ENCODE results near the gene ELMO1. TPM values are rescaled to one million over a fixed set of nuclear protein-coding genes. Genes with fewer than 3 reads are reported as not detected.

The ELMO1 gene
- total and polyA plus RNA-seq, 8 donors = 18.2 to 55.3 (median 45.6) TPM

DNA sequence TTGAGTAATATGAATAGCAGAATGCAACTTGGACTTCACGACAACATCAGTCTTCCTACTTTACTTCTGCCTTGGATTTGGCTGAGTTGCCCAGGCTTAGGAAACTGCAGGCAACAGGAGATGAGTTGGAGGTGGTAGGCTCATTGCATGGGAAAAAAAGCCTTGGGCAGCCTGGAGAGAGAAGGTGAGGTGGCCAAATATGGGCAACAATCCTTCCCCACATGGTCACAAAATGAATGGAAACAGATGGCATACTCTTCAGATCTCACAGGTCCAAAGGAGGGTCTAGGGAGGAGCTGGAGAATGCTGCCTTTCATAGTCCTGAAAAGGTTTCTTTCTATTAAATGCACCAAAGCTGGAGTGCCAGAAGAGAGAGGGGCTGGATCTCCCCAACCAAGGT, 595.7 kb downstream of the ELMO1 start:
- intact Hi-C loops (cut with DNase I) = no loop called here
- Histone ChIP-seq H3K4me1 (no peaks in the 10 kb centered on the region), H3K27ac (no peak overlapping the region), H3K9me3 (peaks cover 0 to 14% of the 10 kb centered on the region in 2 donors), H3K36me3 (peaks cover 0 to 30% of the 10 kb centered on the region in 2 donors), H3K27me3 (no peaks in the 10 kb centered on the region), H3K4me3 (no peak overlapping the region)
- TF ChIP-seq, protein P1, sequence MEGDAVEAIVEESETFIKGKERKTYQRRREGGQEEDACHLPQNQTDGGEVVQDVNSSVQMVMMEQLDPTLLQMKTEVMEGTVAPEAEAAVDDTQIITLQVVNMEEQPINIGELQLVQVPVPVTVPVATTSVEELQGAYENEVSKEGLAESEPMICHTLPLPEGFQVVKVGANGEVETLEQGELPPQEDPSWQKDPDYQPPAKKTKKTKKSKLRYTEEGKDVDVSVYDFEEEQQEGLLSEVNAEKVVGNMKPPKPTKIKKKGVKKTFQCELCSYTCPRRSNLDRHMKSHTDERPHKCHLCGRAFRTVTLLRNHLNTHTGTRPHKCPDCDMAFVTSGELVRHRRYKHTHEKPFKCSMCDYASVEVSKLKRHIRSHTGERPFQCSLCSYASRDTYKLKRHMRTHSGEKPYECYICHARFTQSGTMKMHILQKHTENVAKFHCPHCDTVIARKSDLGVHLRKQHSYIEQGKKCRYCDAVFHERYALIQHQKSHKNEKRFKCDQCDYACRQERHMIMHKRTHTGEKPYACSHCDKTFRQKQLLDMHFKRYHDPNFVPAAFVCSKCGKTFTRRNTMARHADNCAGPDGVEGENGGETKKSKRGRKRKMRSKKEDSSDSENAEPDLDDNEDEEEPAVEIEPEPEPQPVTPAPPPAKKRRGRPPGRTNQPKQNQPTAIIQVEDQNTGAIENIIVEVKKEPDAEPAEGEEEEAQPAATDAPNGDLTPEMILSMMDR (IDR thresholded peaks at IDR 0.05) = no peak
- DNase-seq (no peak), ATAC-seq (no peak)

DNA sequence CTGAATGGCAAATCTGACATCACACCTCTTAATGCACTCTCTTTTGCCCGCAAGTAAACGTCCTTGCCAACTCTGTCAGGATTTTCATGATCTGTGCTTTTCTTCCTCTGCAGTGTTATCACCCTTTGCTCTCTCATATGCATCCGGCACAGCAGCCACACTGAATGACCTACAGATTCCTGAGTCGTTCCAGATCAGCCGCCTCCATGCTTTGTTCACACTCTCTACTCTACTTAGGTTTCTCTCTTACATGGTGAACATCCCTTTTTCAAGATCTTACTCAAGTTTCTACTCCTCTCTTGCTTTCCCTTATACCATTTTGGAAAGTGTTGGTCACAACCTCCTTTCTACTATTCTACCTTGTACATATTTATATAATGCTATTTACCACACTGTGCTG, 596.6 kb downstream of the ELMO1 start:
- Histone ChIP-seq H3K9me3 (peaks cover 0 to 22% of the 10 kb centered on the region in 2 donors), H3K4me3 (no peak overlapping the region), H3K27me3 (no peaks in the 10 kb centered on the region), H3K27ac (no peak overlapping the region), H3K4me1 (no peaks in the 10 kb centered on the region), H3K36me3 (peaks cover 0 to 30% of the 10 kb centered on the region in 2 donors)
- TF ChIP-seq, protein P1 (IDR thresholded peaks at IDR 0.05) = no peak
- no peak for ATAC-seq
- intact Hi-C loops (cut with DNase I) = no loop called here
- no peak for DNase-seq

DNA sequence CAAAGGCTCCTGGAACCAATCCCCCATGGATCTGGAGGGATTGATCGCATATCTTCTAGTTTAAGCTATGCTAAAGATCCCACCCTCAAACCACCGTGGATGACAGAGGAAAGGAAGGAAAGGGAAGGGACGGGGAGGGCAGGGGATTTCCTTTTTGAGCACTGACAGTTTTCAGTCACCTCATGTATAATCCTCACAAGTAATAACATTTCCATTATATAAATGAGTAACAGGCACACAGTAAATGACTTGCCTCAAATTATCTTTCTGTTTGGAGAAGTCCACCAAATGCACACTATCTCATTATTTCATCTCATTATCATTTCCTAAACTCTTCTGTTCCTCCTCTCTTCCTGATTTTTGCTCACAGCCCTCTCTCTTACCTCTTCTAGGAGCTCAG, 597.3 kb downstream of the ELMO1 start:
- Histone ChIP-seq H3K27ac (no peak overlapping the region), H3K4me3 (no peak overlapping the region), H3K36me3 (peaks cover 0 to 28% of the 10 kb centered on the region in 2 donors), H3K9me3 (peaks cover 0 to 22% of the 10 kb centered on the region in 2 donors), H3K4me1 (no peaks in the 10 kb centered on the region), H3K27me3 (no peaks in the 10 kb centered on the region)
- intact Hi-C loops (cut with DNase I) = no loop called here
- no peak for ATAC-seq
- TF ChIP-seq, protein P1 (IDR thresholded peaks at IDR 0.05) = no peak
- DNase-seq = no peak

- Histone ChIP-seq H3K27ac (no peak overlapping the region), H3K36me3 (no peaks in the 10 kb centered on the region), H3K27me3 (no peaks in the 10 kb centered on the region), H3K4me1 (no peaks in the 10 kb centered on the region), H3K4me3 (no peak overlapping the region), H3K9me3 (peaks cover 0 to 22% of the 10 kb centered on the region in 2 donors)
- intact Hi-C loops (cut with DNase I) = no loop called here
- DNase-seq (no peak), ATAC-seq (no peak)
- TF ChIP-seq, protein P1 (IDR thresholded peaks at IDR 0.05) = no peak
Measured at GRCh38 chr7:36847946-36848345, 600.7 kb downstream of the ELMO1 start.

GRCh38 chr7:36844374-36844773, 604.3 kb downstream of the ELMO1 start:
- Histone ChIP-seq H3K4me1 (no peaks in the 10 kb centered on the region), H3K9me3 (peaks cover 0 to 21% of the 10 kb centered on the region in 2 donors)
- intact Hi-C loops (cut with DNase I) = no loop called here

More at GRCh38 chr7:36844374-36844773, 604.3 kb downstream of the ELMO1 start:
- Histone ChIP-seq H3K27ac (no peak overlapping the region), H3K36me3 (no peaks in the 10 kb centered on the region), H3K27me3 (no peaks in the 10 kb centered on the region), H3K4me3 (no peak overlapping the region)
- ATAC-seq (no peak), DNase-seq (no peak)
- TF ChIP-seq, protein P1 (IDR thresholded peaks at IDR 0.05) = no peak

Measured in left lung (tissue), 10 donors.